SK-N-SH treated with all-trans-retinoic acid at 6 μM for 48 hours (cell line): ENCODE data around the gene SPATS2L.

Experiments used
- ATAC-seq: fragments of 200-7000 bp; cut with Tn5 transposase; 3 replicates; pipeline ENCODE4 v1.9.1; 2020; ENCODE audit warnings: mild to moderate bottlenecking, moderate library complexity
- ARNTL ChIP-seq: fragments of 450-650 bp; formaldehyde crosslinking; IDR thresholded peaks from 2 replicates; pipeline ENCODE4 v1.5.0; 2020; ENCODE audit warnings: low read depth, mild to moderate bottlenecking, moderate library complexity, borderline replicate concordance
- BACH2 ChIP-seq: fragments of 250-450 bp; sonication (Bioruptor Pico); IDR thresholded peaks from 2 replicates; pipeline ENCODE4 v1.9.0; 2021; ENCODE audit warnings: mild to moderate bottlenecking, borderline replicate concordance
- CREB5 ChIP-seq: fragments of 250-450 bp; sonication (Bioruptor Pico); IDR thresholded peaks from 2 replicates; pipeline ENCODE4 v1.5.1; 2020; ENCODE audit warnings: low read depth, mild to moderate bottlenecking, moderate library complexity
- CSDC2 ChIP-seq: fragments of 250-450 bp; sonication (Bioruptor Pico); IDR thresholded peaks from 2 replicates; pipeline ENCODE4 v1.5.0; 2020; ENCODE audit warnings: mild to moderate bottlenecking, moderate library complexity
- CSRNP3 ChIP-seq: fragments of 250-450 bp; sonication (Bioruptor Pico); IDR thresholded peaks from 2 replicates; pipeline ENCODE4 v1.5.1; 2021; ENCODE audit warnings: mild to moderate bottlenecking, moderate library complexity
- ESRRG ChIP-seq: fragments of 250-450 bp; sonication (Bioruptor Pico); IDR thresholded peaks from 2 replicates; pipeline ENCODE4 v1.6.1; 2021; ENCODE audit warnings: mild to moderate bottlenecking
- GLIS3 ChIP-seq: fragments of 250-450 bp; sonication (Bioruptor Pico); IDR thresholded peaks from 2 replicates; pipeline ENCODE4 v1.5.0; 2020; ENCODE audit warnings: mild to moderate bottlenecking, moderate library complexity
- ISL1 ChIP-seq: fragments of 250-450 bp; sonication (Bioruptor Pico); IDR thresholded peaks from 2 replicates; pipeline ENCODE4 v2.1.2; 2022; ENCODE audit warnings: mild to moderate bottlenecking, moderate library complexity
- OSR1 ChIP-seq: fragments of 250-450 bp; sonication (Bioruptor Pico); IDR thresholded peaks from 2 replicates; pipeline ENCODE4 v1.8.0; 2022; ENCODE audit warnings: moderate library complexity, mild to moderate bottlenecking, inconsistent platforms
- PATZ1 ChIP-seq: fragments of 250-450 bp; sonication (Bioruptor Pico); IDR thresholded peaks from 2 replicates; pipeline ENCODE4 v1.8.0; 2020; ENCODE audit warnings: mild to moderate bottlenecking, moderate library complexity, borderline replicate concordance
- POU6F1 ChIP-seq: fragments of 250-450 bp; sonication (Bioruptor Pico); IDR thresholded peaks from 2 replicates; pipeline ENCODE4 v1.8.0; 2021; ENCODE audit warnings: low read depth, mild to moderate bottlenecking, moderate library complexity, borderline replicate concordance
- PPARA ChIP-seq: fragments of 250-450 bp; sonication (Bioruptor Pico); IDR thresholded peaks from 2 replicates; pipeline ENCODE4 v1.5.0; 2020; ENCODE audit warnings: mild to moderate bottlenecking, borderline replicate concordance
- RARB ChIP-seq: fragments of 250-450 bp; sonication (Bioruptor Pico); IDR thresholded peaks from 2 replicates; pipeline ENCODE4 v1.8.0; 2021; ENCODE audit warnings: mild to moderate bottlenecking, moderate library complexity
- SNAI2 ChIP-seq: fragments of 250-450 bp; sonication (Bioruptor Pico); IDR thresholded peaks from 2 replicates; pipeline ENCODE4 v1.5.0; 2020; ENCODE audit warnings: mild to moderate bottlenecking, moderate library complexity
- TCF4 ChIP-seq: fragments of 250-450 bp; sonication (Bioruptor Pico); IDR thresholded peaks from 2 replicates; pipeline ENCODE4 v1.8.0; 2021; ENCODE audit warnings: mild to moderate bottlenecking, moderate library complexity, borderline replicate concordance
- TOX ChIP-seq: fragments of 250-450 bp; sonication (Bioruptor Pico); IDR thresholded peaks from 2 replicates; pipeline ENCODE4 v1.8.0; 2021; ENCODE audit warnings: mild to moderate bottlenecking, moderate library complexity, borderline replicate concordance
- TSHZ2 ChIP-seq: fragments of 250-450 bp; sonication (Bioruptor Pico); IDR thresholded peaks from 2 replicates; pipeline ENCODE4 v1.5.0; 2020; ENCODE audit warnings: mild to moderate bottlenecking, moderate library complexity
- ZC3H10 ChIP-seq: fragments of 250-450 bp; sonication (Bioruptor Pico); IDR thresholded peaks from 2 replicates; pipeline ENCODE4 v1.5.1; 2021; ENCODE audit warnings: mild to moderate bottlenecking, moderate library complexity
- ZFP3 ChIP-seq: fragments of 250-450 bp; sonication (Bioruptor Pico); IDR thresholded peaks from 2 replicates; pipeline ENCODE4 v1.5.0; 2020; ENCODE audit warnings: mild to moderate bottlenecking, moderate library complexity
- ZFP30 ChIP-seq: fragments of 450-650 bp; formaldehyde crosslinking; IDR thresholded peaks from 2 replicates; pipeline ENCODE4 v1.5.0; 2022; ENCODE audit warnings: mild to moderate bottlenecking, moderate library complexity
- ZNF565 ChIP-seq: fragments of 450-650 bp; formaldehyde crosslinking; conservative IDR thresholded peaks from 2 replicates; pipeline ENCODE4 v1.5.0; 2020; ENCODE audit warnings: low read depth, mild to moderate bottlenecking, moderate library complexity
- ZNF70 ChIP-seq: fragments of 450-650 bp; formaldehyde crosslinking; IDR thresholded peaks from 2 replicates; pipeline ENCODE4 v1.5.0; 2020; ENCODE audit warnings: mild to moderate bottlenecking, moderate library complexity
- ZNF8 ChIP-seq: fragments of 450-650 bp; formaldehyde crosslinking; IDR thresholded peaks from 2 replicates; pipeline ENCODE4 v1.5.0; 2020; ENCODE audit warnings: mild to moderate bottlenecking, moderate library complexity

SPATS2L gene

GRCh38 chr2:200404615-200405014 is 98.1 kb downstream of the SPATS2L start:
- ATAC-seq = no peak
- no peak for TF ChIP-seq RARB (CRISPR knock-in tag)
- no peak for TF ChIP-seq ZNF8
- no peak for TF ChIP-seq ARNTL (CRISPR knock-in tag)
- TF ChIP-seq CSRNP3 (CRISPR knock-in tag) = no peak
- TF ChIP-seq TSHZ2 (CRISPR knock-in tag) = no peak

- TF ChIP-seq POU6F1 (no peak), CSRNP3 (CRISPR knock-in tag) (no peak), CSDC2 (CRISPR knock-in tag) (no peak), ESRRG (no peak), ZC3H10 (CRISPR knock-in tag) (peak; percentile 85; the same call in 1 of the 2 replicates), TOX (no peak), OSR1 (CRISPR knock-in tag) (no peak), SNAI2 (CRISPR knock-in tag) (no peak), ARNTL (CRISPR knock-in tag) (no peak), TSHZ2 (CRISPR knock-in tag) (no peak), PPARA (CRISPR knock-in tag) (no peak), ZNF70 (no peak), ZNF8 (no peak), GLIS3 (CRISPR knock-in tag) (no peak), BACH2 (CRISPR knock-in tag) (no peak), ISL1 (CRISPR knock-in tag) (peak; percentile 83), CREB5 (CRISPR knock-in tag) (no peak; the same call in 1 of the 2 replicates), PATZ1 (CRISPR knock-in tag) (0 out of 2 replicates have a peak, but pooled peaks have one; percentile 8), ZFP3 (CRISPR knock-in tag) (no peak), ZFP30 (CRISPR knock-in tag) (no peak), RARB (CRISPR knock-in tag) (no peak), ZNF565 (CRISPR knock-in tag) (no peak), TCF4 (CRISPR knock-in tag) (no peak)
- peak; percentile 89 for ATAC-seq
These were observed 99.3 kb downstream of the SPATS2L start for GRCh38 chr2:200405599-200406298.
